SKM-1 treated with dmso at 0.1 percent for 144 hours (cell line): ENCODE data around the gene TECPR2.
"Not testable (repeated sequence)": the region's sequence is repeated elsewhere in the genome, so short reads cannot be mapped to it uniquely, and the experiment has no call there.

Experiments
- DNase-seq: peaks from one replicate; lab custom pipeline; 2025; ENCODE audit not compliant: unreplicated experiment; lab: John Stamatoyannopoulos, UW

The TECPR2 gene

DNA sequence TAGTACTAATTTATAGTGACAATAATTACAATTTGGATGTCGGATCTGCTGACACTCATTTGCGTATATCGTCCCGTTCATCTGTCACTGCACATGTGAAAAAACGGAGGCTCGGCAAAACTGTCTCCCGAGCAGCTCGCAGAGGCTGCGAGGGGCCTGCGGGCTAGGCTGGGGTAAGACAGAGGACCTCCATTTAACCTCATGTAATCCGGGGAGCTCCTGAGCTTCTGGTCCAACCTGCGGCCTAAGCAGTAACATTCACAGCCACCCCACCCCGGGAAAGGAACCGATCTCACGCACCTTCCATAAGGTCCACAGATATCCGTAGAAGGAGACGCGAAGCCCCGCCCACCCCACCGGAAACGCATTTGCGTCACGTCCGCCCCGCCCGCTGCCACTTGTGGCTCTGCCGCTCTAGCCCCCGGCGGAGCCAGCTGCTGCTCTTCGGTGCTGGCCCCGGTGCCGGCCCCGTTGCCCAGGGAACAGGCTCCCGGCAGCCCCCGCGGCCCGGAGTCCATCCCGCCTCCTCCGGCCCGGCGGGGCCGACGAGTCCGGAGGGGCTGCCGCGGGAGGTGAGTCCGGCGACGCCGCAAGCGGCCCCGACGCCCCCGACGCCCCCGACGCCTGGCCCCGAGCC, at the start of gene TECPR2, which contains the start of gene CINP:
Gene TECPR2, plus strand, starts transcription at position 397 of the 637 bp plus-strand sequence. CDS start 13,781 bp downstream, outside the sequence.
Gene CINP, minus strand, starts transcription at position 346 of the 637 bp plus-strand sequence. Its CDS starts 39 bp downstream, at position 307.
- DNase-seq, result peak; percentile 67

GRCh38 chr14:102314242-102315011, 48.3 kb upstream of the TECPR2 start:
- DNase-seq, result peak; percentile 34

DNA sequence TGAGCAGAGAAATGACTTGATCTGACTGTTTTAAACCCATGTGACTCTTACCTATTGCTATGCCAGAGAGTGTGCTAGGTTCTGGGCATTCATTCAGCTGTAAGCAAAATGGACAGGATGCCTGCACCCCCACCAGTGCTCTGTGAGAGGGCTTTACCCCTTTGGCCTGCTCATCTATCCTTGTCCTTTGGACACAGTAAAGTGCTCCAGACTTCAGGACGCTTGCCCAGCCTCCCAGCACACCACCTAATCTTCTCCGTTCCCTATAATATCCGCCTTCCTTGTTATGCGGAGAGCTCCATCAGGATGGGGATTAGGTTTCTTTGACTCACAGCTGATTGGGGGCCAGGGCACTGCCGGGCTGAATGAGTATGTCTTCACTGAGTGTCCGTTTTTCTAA, 47.6 kb upstream of the TECPR2 start:
- no peak for DNase-seq

DNA sequence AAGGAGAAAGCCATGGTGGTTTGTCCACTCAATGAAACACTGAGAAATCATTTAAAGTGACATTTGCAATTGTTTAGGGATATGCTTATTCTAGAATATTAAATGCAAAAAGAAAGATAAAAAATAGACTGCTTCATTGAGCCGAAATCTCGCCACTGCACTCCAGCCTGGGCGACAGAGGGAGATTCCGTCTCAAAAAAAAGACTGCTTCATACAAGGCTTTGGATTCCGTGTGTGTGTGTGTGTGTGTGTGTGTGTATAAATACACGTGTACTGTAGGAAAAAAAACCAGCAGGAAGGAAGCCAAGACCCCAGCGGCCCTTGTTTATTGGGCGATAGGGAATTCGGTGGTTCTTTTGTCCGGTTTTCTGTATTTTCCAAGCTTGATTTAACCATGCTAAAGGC, 46.4 kb upstream of the TECPR2 start:
- no peak for DNase-seq

- peak; percentile 45 for DNase-seq
These were observed 45.8 kb upstream of the TECPR2 start for GRCh38 chr14:102316743-102317563.

GRCh38 chr14:102317564-102318248, 45.0 kb upstream of the TECPR2 start:
- peak; percentile 3 for DNase-seq

DNA sequence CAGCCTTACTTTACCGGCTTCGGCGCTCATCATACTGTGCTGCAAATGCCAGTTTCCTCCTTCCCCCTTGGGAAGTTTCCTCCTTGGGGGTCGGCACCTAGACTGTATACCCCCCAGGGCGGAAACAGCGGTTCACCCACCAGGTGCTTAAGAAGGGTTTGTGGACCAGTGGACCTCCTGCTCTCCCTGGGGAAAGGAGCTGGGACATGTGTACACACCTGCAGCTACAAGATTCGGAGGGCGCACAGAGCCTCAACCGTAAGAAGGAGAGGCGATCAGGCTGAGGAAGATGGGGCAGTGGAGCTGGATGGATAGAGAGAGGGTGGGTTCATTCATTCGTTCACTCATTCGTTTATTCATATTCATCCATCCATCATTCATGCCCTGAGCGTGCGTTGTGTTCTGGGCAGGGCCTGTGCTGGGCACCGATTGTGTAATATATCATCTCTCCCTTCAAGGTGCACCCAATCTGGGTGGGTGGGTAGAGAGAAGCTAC, 43.9 kb upstream of the TECPR2 start:
- DNase-seq, result no peak

- peak; percentile 77 for DNase-seq
These were observed 43.2 kb upstream of the TECPR2 start, which contains the start of gene ZNF839 for GRCh38 chr14:102319351-102320032. Gene ZNF839 (plus strand): TSS chr14:102319746. CDS start chr14:102319766, 20 bp downstream.

DNA sequence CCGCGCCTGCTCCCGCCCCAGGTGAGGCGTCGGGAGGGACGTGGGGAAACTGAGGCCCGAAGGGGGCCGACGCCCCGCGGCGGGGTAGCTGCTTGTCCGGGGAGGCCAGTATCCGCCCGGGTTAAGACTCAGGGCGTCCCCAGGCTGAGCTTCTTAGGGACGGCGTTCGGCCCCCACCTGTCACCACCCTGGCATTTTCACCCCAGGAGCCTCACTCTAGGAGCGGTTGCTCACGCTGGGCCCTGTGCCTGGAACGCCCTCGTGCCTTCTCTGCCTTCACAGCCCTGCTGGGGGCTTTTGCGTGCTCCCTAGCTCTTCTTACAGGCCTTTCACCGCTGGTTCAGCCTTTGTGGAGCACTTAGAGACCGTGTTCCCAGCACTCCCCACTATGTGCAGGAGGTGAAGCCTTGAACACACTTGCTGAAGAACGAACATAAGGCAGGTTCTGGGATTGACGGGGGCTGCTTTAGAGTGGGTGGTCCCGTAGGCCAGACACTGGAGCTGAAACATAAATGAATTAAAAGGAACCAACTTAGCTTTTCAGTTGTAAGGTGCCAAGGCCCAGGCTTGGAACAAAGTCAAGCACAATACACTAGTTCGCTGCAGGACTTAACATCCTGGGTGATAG, 42.6 kb upstream of the TECPR2 start:
- no peak for DNase-seq

- DNase-seq, result no peak
These were observed 41.9 kb upstream of the TECPR2 start for GRCh38 chr14:102320671-102321455.

GRCh38 chr14:102321456-102322422, 41.0 kb upstream of the TECPR2 start:
- no peak for DNase-seq

DNA sequence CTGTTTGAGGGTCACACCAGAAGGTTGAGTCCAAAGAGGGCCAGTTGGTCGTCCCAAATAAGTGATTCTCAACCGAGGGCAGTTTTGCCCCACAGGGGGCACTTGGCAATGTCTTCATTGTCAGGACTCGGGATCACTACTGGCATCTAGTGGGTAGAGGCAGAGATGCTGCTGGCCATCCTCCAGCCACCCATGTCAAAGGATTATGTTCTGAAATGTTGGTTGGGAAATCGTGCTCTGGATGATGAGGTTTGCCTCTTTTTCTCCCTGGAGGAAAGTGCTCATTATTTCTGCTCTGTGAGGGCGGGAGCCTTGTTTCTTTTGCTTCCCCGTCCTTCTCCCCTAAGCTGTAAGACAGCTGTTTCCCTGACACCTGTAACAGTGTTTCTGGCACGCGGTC, 39.6 kb upstream of the TECPR2 start:
- DNase-seq, result peak; percentile 21

GRCh38 chr14:102325791-102326345, 36.9 kb upstream of the TECPR2 start:
- DNase-seq, result no peak

DNA sequence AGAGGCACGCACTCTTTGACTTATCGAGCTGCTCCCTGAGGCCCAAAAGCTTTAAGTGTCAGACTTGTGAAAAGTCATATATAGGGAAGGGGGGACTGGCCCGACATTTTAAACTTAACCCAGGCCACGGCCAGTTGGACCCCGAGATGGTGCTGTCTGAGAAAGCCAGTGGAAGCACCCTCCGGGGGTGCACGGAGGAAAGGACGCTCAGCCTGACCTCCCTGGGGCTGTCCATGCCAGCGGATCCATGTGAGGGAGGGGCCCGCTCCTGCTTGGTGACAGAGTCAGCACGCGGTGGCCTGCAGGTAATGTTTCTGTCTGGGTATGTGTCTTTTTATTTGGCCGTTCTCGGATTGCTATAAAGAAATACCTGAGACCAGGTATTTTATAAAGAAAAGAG, 36.2 kb upstream of the TECPR2 start:
- no peak for DNase-seq

- DNase-seq, result not testable (repeated sequence)
These were observed 33.4 kb upstream of the TECPR2 start for GRCh38 chr14:102329381-102329780.

DNA sequence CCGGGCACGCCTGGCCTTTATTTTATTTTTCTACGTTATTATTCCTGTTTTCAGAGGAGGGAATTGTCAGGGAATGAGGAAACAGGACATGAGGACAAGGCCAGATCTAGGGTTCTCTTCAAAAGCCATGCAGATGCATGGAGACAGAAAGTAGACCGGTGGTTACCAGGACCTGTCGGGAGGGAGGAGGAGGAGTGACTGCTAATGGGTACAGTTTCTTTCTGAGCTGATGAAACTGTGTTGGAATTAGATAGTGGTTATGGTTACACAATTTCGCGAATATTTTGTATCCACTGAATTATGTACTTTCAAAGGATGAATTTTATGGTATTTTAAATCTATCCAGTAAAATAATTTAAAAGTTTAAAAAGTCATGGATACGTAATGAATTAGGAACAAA, 31.9 kb upstream of the TECPR2 start:
- DNase-seq, result no peak

DNA sequence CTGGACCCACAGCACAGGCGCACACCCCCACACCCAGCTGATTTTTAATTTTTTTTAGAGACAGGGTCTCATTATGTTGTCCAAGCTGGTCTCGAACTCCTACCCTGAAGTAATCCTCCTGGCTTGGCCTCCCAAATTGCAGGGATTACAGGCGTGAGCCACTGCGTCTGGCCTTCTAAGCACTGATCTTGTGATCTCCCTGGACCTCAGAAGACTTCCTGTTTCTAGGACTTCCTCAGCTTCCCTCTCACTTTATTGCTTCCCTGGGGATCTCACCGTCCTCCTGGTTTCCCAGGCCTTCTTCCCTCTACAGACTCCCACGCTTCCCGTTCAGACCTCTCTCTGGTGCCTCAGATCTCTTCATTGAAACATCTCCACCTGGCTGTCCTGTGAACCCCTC, 29.4 kb upstream of the TECPR2 start:
- no peak for DNase-seq
